ENCODE measurements around the gene MLX. TPM values are rescaled to one million over a fixed set of nuclear protein-coding genes. Genes with fewer than 3 reads are reported as not detected.

Gene MLX, protein sequence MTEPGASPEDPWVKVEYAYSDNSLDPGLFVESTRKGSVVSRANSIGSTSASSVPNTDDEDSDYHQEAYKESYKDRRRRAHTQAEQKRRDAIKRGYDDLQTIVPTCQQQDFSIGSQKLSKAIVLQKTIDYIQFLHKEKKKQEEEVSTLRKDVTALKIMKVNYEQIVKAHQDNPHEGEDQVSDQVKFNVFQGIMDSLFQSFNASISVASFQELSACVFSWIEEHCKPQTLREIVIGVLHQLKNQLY
- total RNA-seq = 69.1 TPM
- long read RNA-seq, transcript MLX-203 (8 exons, 2,428 nt) = major isoform, 209 of 284 reads
- long read RNA-seq, transcript MLX-202 (7 exons, 2,334 nt) = minor isoform, 15 of 284 reads
- long read RNA-seq, transcript MLX-201 (8 exons, 2,586 nt) = minor isoform, 32 of 284 reads
- long read RNA-seq, partial matches to known transcripts = 6 of 284 reads
- long read RNA-seq, other reads (novel, unspliced or antisense) = 22 of 284 reads

GRCh38 chr17:42566883-42567573 is at the start of gene MLX:
Gene MLX (plus strand): TSS chr17:42567100. CDS start chr17:42567125, 25 bp downstream.
- DNase-seq (peak; percentile 98), ATAC-seq (ENCODE audit: poor library complexity) (peak; percentile 89)

GRCh38 chr17:42517516-42517915 is 49.4 kb upstream of the MLX start:
- DNase-seq = peak; percentile 94
- intact Hi-C loops (cut with DNase I) = loop anchor here (5.0 kb wide), 3 partner anchors 55 to 110 kb away; no protein-coding TSS in a partner anchor
- ATAC-seq (ENCODE audit: poor library complexity) = peak; percentile 65

More at GRCh38 chr17:42566883-42567573, at the start of gene MLX:
- intact Hi-C loops (cut with DNase I) = no loop called here

DNA sequence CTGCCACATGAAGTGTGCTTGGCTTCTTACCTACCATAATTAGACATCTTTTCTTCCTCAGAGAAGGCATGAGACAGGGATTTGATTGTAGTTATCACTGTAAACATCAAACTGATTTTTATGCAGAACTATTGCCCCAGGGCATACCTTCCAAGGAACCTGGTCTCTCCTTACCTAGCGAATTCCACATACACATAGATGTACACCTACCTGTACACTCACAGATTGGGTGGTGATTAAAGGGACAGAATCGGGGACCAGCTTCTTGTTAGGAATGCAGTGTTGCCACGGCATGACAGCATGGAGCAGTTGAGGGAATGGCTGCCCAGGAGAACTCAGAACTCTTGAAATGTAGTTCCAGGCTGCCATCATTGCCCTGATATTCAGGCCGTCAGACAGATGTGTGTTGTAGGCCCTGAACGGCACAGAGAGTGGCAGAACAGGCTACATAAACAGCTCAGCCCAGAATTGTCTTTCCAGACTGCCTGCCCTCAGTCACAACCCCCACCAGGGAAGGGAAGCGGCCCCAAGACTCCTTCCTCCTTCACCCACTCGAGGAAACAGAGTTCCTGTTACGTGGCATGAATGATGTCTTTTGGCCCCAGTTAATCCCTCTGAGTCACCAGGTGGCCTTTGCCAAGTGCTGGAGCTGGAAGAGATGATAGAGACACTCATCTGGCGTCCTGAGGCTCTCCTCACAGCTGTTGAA is 48.7 kb upstream of the MLX start:
- peak; percentile 82 for DNase-seq
- ATAC-seq (ENCODE audit: poor library complexity) = peak; percentile 54
- intact Hi-C loops (cut with DNase I) = loop anchor here (5.0 kb wide), 3 partner anchors 56 to 111 kb away; no protein-coding TSS in a partner anchor

GRCh38 chr17:42518755-42519545 is 48.0 kb upstream of the MLX start:
- intact Hi-C loops (cut with DNase I) = loop anchor here (5.0 kb wide), 3 partner anchors 57 to 112 kb away; no protein-coding TSS in a partner anchor
- peak; percentile 76 for DNase-seq
- ATAC-seq (ENCODE audit: poor library complexity) = peak; percentile 34

GRCh38 chr17:42519546-42520491 is 47.1 kb upstream of the MLX start:
- intact Hi-C loops (cut with DNase I) = loop anchor here (5.0 to 10.0 kb wide), 5 partner anchors 58 to 335 kb away; partner anchors contain the start of genes HCRT and KCNH4
- ATAC-seq (ENCODE audit: poor library complexity) = peak; percentile 67

DNA sequence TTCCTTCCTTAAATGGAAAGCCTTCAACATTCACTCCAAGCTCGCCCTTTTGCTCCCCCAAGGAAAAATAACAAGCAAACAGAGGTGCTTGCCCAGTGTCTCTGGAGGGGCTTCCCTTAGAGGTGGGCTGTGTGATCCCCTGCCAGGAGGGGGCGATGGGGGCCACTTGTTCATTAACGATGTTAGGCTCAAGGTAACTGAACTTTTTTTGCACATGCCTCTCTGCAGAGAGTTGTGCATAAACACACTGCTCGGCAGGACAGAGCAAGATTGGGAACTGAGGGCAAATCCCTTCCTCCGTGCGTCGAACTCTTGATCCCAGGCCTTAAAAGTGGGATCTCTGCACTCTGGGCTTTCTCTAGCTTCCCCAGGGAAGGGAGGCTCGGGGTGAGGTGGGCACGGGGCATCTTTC is 46.4 kb upstream of the MLX start:
- intact Hi-C loops (cut with DNase I) = loop anchor here (5.0 to 10.0 kb wide), 2 partner anchors 203 to 336 kb away; partner anchors contain the start of genes HCRT and KCNH4
- no peak for ATAC-seq (ENCODE audit: poor library complexity)
- peak; percentile 56 for DNase-seq

More at GRCh38 chr17:42519546-42520491, 47.1 kb upstream of the MLX start:
- peak; percentile 93 for DNase-seq

DNA sequence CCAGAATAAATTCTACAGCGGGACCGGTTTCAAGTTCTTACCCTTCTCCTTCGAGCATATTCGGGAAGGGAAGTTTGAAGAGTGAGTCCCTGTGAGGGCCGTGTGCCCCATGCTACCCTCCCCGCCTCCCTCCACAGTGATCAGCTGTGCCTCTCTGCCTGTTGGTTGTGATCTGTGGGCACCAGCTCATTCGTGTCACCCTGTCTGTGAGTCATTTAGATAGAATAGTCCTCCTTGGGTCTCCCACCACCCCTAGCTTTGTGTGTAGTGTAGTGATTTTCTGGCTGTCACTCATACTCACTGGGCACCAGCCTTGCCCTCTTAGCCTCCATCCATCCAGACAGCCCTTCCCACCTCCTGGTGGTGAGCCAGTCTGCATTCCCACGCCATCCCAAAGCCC is 45.9 kb upstream of the MLX start:
- ATAC-seq (ENCODE audit: poor library complexity) = no peak
- intact Hi-C loops (cut with DNase I) = loop anchor here (5.0 to 10.0 kb wide), 2 partner anchors 204 to 336 kb away; partner anchors contain the start of genes HCRT and KCNH4
- peak; percentile 21 for DNase-seq

DNA sequence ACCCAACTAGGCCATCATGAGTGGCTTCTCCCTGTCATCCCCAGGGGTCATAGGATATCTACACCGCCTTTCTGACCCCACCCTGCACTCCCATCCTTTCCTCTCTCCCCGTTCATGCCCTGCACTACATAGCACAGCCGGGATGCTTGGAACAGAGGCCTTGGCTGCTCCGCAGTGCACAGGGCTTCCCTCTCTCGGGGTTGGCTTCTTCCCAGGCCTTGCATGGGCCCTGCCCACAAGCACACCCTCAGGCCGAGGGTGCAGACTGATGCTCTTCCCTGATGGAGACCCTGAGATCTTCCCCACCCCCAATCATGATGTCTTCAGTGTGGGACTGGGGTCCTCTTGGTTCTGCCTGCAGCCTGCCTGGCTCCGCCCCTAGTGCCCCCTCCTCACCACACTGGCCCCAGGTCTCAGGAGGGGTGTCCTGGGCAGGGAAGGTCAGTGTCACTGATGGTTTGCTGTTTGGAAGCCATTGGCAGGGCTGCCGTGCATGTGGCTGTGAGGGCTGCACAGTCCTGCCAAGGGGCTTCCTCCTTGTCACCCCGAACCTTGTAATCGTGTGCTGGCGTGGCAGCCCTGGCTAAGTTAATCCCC is 45.1 kb upstream of the MLX start:
- no peak for ATAC-seq (ENCODE audit: poor library complexity)
- peak; percentile 50 for DNase-seq
- intact Hi-C loops (cut with DNase I) = loop anchor here (5.0 to 10.0 kb wide), 2 partner anchors 204 to 337 kb away; partner anchors contain the start of genes HCRT and KCNH4

GRCh38 chr17:42522263-42522790 is 44.6 kb upstream of the MLX start:
- DNase-seq (peak; percentile 42), ATAC-seq (ENCODE audit: poor library complexity) (no peak)
- intact Hi-C loops (cut with DNase I) = loop anchor here (5.0 to 10.0 kb wide), 2 partner anchors 205 to 338 kb away; partner anchors contain the start of genes HCRT and KCNH4

GRCh38 chr17:42522798-42523278 is 44.1 kb upstream of the MLX start:
- ATAC-seq (ENCODE audit: poor library complexity) = no peak
- peak; percentile 18 for DNase-seq
- intact Hi-C loops (cut with DNase I) = loop anchor here (5.0 to 10.0 kb wide), 2 partner anchors 206 to 338 kb away; partner anchors contain the start of genes HCRT and KCNH4

- no peak for ATAC-seq (ENCODE audit: poor library complexity)
- DNase-seq = peak; percentile 15
- intact Hi-C loops (cut with DNase I) = loop anchor here (10.0 kb wide), 1 partner anchor 340 kb away; the partner anchor contains the start of genes HCRT and KCNH4
Measured at GRCh38 chr17:42525221-42525620, 41.7 kb upstream of the MLX start.

DNA sequence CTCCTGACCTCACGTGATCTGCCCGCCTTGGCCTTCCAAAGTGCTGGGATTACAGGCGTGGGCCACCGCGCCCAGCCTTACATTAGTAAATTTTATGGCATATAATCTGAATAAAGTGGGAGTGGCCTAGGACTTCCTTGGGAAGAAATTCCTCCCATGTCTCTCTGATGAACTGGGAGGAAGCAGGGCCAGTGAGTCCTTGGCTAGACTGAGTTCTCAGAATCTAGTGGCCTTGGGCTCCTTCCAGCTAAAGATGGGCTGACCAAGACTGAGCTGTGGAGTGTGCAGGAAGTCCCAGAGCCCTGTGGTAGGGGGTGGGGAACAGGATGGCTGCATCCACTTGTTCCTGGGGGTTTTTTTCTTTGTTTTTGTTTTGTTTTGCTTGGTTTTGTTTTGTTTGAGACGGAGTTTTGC is 40.9 kb upstream of the MLX start:
- peak; percentile 65 for DNase-seq
- intact Hi-C loops (cut with DNase I) = loop anchor here (10.0 kb wide), 1 partner anchor 341 kb away; the partner anchor contains the start of genes HCRT and KCNH4

GRCh38 chr17:42527932-42528331 is 39.0 kb upstream of the MLX start:
- DNase-seq (peak; percentile 4), ATAC-seq (ENCODE audit: poor library complexity) (no peak)
- intact Hi-C loops (cut with DNase I) = loop anchor here (10.0 kb wide), 1 partner anchor 343 kb away; the partner anchor contains the start of genes HCRT and KCNH4

More for the DNA sequence above, 40.9 kb upstream of the MLX start:
- peak; percentile 69 for ATAC-seq (ENCODE audit: poor library complexity)

DNA sequence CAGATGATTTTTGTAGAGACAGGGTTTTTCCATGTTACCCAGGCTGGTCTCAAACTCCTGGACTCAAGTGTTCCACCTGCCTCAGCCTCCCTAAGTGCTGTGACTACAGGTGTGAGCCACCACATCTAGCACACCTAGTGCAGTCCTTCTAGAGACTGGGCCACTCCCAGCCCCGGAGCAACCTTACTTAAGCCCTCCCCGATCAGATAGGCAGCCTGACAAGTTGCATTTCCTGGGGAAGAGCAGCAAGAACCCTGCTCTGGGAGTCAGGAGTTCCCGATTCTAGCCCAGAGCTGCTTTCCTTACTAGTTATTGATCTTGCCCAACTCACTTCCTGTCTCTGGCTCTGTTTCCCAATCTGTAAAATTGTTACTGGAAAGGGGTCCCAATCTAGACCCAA is 37.8 kb upstream of the MLX start:
- DNase-seq (no peak), ATAC-seq (ENCODE audit: poor library complexity) (no peak)
- intact Hi-C loops (cut with DNase I) = loop anchor here (10.0 kb wide), 1 partner anchor 344 kb away; the partner anchor contains the start of genes HCRT and KCNH4

DNA sequence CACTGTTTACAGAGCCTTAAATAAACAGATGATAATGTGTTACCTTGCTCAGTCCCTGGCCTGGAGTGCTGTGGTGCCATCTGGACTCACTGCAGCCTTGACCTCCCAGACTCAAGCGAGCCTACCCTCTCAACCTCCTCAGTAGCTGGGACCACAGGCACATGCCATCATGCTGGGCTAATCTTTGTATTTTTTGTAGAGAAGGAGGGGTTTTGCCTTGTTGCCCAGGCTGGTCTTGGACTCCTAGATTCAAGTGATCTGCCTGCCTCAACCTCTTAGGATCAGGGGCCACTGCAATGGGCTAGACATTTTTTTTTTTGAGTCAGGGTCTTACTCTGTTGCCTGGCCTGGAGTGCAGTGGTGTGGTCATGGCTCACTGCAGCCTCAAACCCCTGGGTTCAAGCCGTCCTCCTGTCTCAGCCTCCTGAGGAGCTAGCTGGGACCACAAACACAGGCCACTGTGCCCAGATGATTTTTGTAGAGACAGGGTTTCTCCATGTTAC is 35.9 kb upstream of the MLX start:
- ATAC-seq (ENCODE audit: poor library complexity) (no peak), DNase-seq (no peak)
- intact Hi-C loops (cut with DNase I) = no loop called here
